Endothelial cell of umbilical vein (primary cell): ENCODE results near the gene AQP1. TPM values are rescaled to one million over a fixed set of nuclear protein-coding genes. Genes with fewer than 3 reads are reported as not detected.

Source experiments
- BruUV-seq: library from RNA; stranded (reverse); fragments of 400-500 nt; replicated peaks from 2 replicates; lab custom pipeline; 2021; lab: Mats Ljungman, UMichigan
- CTCF ChIA-PET: fragments of 300-600, 350-600 bp; sonication (Branson Sonifier 250); formaldehyde crosslinking; loops from one replicate; lab custom pipeline; 2021; ENCODE audit warnings: antibody characterized with exemption, inconsistent platforms; lab: Charles Lee
- POLR2A ChIA-PET: fragments of 300-600, 350-600 bp; sonication (Branson Sonifier 250); formaldehyde crosslinking; loops from one replicate; lab custom pipeline; 2021; ENCODE audit warnings: antibody characterized with exemption, inconsistent platforms; lab: Charles Lee
- DNase-seq: peaks from one replicate; pipeline ENCODE4 v3.0.0-alpha.2; 2011; ENCODE audit warnings: low read depth, low spot score
- FAIRE-seq: peaks from 2 replicates; lab custom pipeline; 2011; peaks lifted over from hg19 to GRCh38; lab: Jason Lieb, UNC
- H2AFZ ChIP-seq: 2 replicates; pipeline ENCODE4 v1.6.0; 2012; ENCODE audit warnings: low read depth, low read length, control low read depth, inconsistent platforms
- H3K27ac ChIP-seq: 2 replicates; pipeline ENCODE4 v1.5.1; 2011; ENCODE audit warnings: low read depth, mild to moderate bottlenecking, control low read depth, low read length, moderate library complexity; ENCODE audit not compliant: insufficient read depth
- H3K27me3 ChIP-seq, 2 experiments: 2 replicates each; pipeline versions ENCODE4 v1.6.0 to v1.6.1; 2011; ENCODE audit warnings: low read length in 2 of 2, mixed read lengths in 1 of 2; ENCODE audit not compliant: control insufficient read depth in 2 of 2, insufficient read depth in 2 of 2
- H3K36me3 ChIP-seq, 2 experiments: 2 replicates in 1 of 2; 3 replicates in 1 of 2; pipeline ENCODE4 v1.5.1; 2011; ENCODE audit warnings: low read length in 2 of 2, mild to moderate bottlenecking in 1 of 2, moderate library complexity in 1 of 2; ENCODE audit not compliant: control insufficient read depth in 2 of 2, insufficient read depth in 2 of 2; ENCODE audit errors: extremely low read depth in 1 of 2
- H3K4me1 ChIP-seq: 3 replicates; pipeline ENCODE4 v1.5.1; 2011; ENCODE audit warnings: mild to moderate bottlenecking, low read length; ENCODE audit not compliant: control insufficient read depth, insufficient read depth; ENCODE audit errors: extremely low read depth
- H3K4me2 ChIP-seq: 2 replicates; pipeline ENCODE4 v1.6.1; 2011; ENCODE audit warnings: low read length, control low read depth, mixed read lengths; ENCODE audit not compliant: insufficient read depth
- H3K4me3 ChIP-seq, 3 experiments: fragments of 200-600 bp in 1 of 3; sonication (generic), shearing (Covaris generic) in 1 of 3; replicated peaks in 1 of 3; 2 replicates each; pipeline ENCODE4 v1.5.1; 2011 to 2016; ENCODE audit warnings: control low read depth in 3 of 3, low read length in 3 of 3, mild to moderate bottlenecking in 2 of 3, inconsistent platforms in 1 of 3, low read depth in 1 of 3, moderate library complexity in 1 of 3; ENCODE audit not compliant: insufficient read depth in 1 of 3
- H3K79me2 ChIP-seq: 2 replicates; pipeline ENCODE4 v1.6.0; 2012; ENCODE audit warnings: low read length, inconsistent platforms; ENCODE audit not compliant: control insufficient read depth, insufficient read depth
- H3K9ac ChIP-seq: replicated peaks from 2 replicates; pipeline ENCODE3; 2011; ENCODE audit warnings: low read length, control low read depth; ENCODE audit not compliant: insufficient read depth; ENCODE audit errors: extremely low read depth
- H3K9me1 ChIP-seq: replicated peaks from 3 replicates; pipeline ENCODE4 v1.6.0; 2011; ENCODE audit warnings: mild to moderate bottlenecking, low read length; ENCODE audit not compliant: control insufficient read depth, insufficient read depth; ENCODE audit errors: extremely low read depth
- H3K9me3 ChIP-seq: replicated peaks from 2 replicates; pipeline ENCODE4 v1.5.1; 2012; ENCODE audit warnings: low read length, inconsistent platforms; ENCODE audit not compliant: control insufficient read depth, insufficient read depth
- H4K20me1 ChIP-seq: replicated peaks from 2 replicates; pipeline ENCODE3; 2011; ENCODE audit warnings: mild to moderate bottlenecking, low read length; ENCODE audit not compliant: control insufficient read depth, insufficient read depth; ENCODE audit errors: extremely low read depth
- CTCF ChIP-seq, 2 donors: IDR thresholded peaks; 1 replicate in 1 of 2; 2 replicates in 1 of 2; pipeline ENCODE4 v1.5.1; 2011; ENCODE audit warnings: low read length in 2 of 2, mild to moderate bottlenecking in 2 of 2, moderate library complexity in 2 of 2, control low read depth in 1 of 2, inconsistent platforms in 1 of 2, low read depth in 1 of 2; ENCODE audit not compliant: insufficient read depth in 1 of 2; ENCODE audit errors: extremely low read depth in 1 of 2
- FOS ChIP-seq: IDR thresholded peaks from 2 replicates; pipeline ENCODE4 v1.6.1; 2011; ENCODE audit warnings: mild to moderate bottlenecking, low read length, moderate library complexity, borderline replicate concordance; ENCODE audit not compliant: insufficient read depth
- GATA2 ChIP-seq: IDR thresholded peaks from 2 replicates; pipeline ENCODE4 v1.7.0; 2011; ENCODE audit warnings: low read depth, mild to moderate bottlenecking, moderate library complexity, mixed read lengths, low read length; ENCODE audit not compliant: insufficient read length, insufficient read depth
- MYC ChIP-seq: IDR thresholded peaks from one replicate; pipeline ENCODE4 v1.6.1; 2011; ENCODE audit warnings: mild to moderate bottlenecking, low read depth, low read length
- POLR2AphosphoS5 ChIP-seq: IDR thresholded peaks from 2 replicates; pipeline ENCODE4 v1.6.1; 2012; ENCODE audit warnings: low read depth, mild to moderate bottlenecking, control low read depth, low read length, moderate library complexity; ENCODE audit not compliant: insufficient read depth
- dilution Hi-C: fragments of 300-500 bp; cut with MboI; formaldehyde crosslinking; loops from one replicate; pipeline ENCODE4 v1.15.0; 2019; ENCODE audit warnings: low sequenced_read_pairs; ENCODE audit not compliant: extremely low pct_ligation_motif_present
- intact Hi-C: fragments of 100-400 bp; cut with micrococcal nuclease; formaldehyde crosslinking; loops from one replicate; pipeline ENCODE4 v1.10.0; 2022
- polyA plus RNA-seq, 4 experiments: library from polyadenylated mRNA; depleted of rRNA in 3 of 4; stranded (reverse) in 3 of 4; unstranded in 1 of 4; fragments of >200 nt; gene quantifications; 2 replicates each; pipeline versions ENCODE4 v1.2.1 to v1.2.3, GENCODE V29; 2011 to 2012; ENCODE audit warnings: missing spikeins in 1 of 4
- total RNA-seq: library from RNA; stranded (reverse); gene quantifications from 2 replicates; pipeline ENCODE4 v1.2.3, GENCODE V29; 2021

The AQP1 gene
- total and polyA plus RNA-seq, 2 donors (not counting 3 experiments of a cell fraction or from before 2014, with no cell fraction given): 11.7 to 15.9 TPM

- peak overlapping the region; percentile 49 for H3K27ac ChIP-seq
- peak; percentile 99 for FAIRE-seq
- ChIA-PET POLR2A (no interaction called here), CTCF (interaction anchor here (0.8 to 2.7 kb wide), 3 partner anchors 45 to 94 kb away, joined by 3 to 10 read pairs (median 3); no protein-coding TSS in a partner anchor)
- H3K9me1 ChIP-seq: no peaks in the 10 kb centered on the region
- peaks cover 24 to 28% of the 10 kb centered on the region in 2 experiments for H3K27me3 ChIP-seq
- no TSS peak for BruUV-seq
- H3K79me2 ChIP-seq: no peaks in the 10 kb centered on the region
- TF ChIP-seq CTCF (IDR thresholded peaks at IDR 0.05; ENCODE audit: extremely low read depth in 1 of 2, insufficient read depth in 1 of 2, low read depth in 1 of 2, low read length in 2 of 2) (no peak), POLR2AphosphoS5 (peak; percentile 41), GATA2 (peak; percentile 38)
- intact Hi-C loops: loop anchor here (1.0 to 2.0 kb wide), 5 partner anchors 23 to 93 kb away; no protein-coding TSS in a partner anchor
- dilution Hi-C loops: no loop called here
- peak overlapping the region; percentile 20 for H3K4me2 ChIP-seq
- DNase-seq: peak; percentile 98
- H4K20me1 ChIP-seq: no peaks in the 10 kb centered on the region
- H2AFZ ChIP-seq: no peak overlapping the region
- no peak overlapping the region for H3K4me3 ChIP-seq
- no peaks in the 10 kb centered on the region for H3K9me3 ChIP-seq
- H3K4me1 ChIP-seq: peaks cover 20% of the 10 kb centered on the region
- no peaks in the 10 kb centered on the region for H3K36me3 ChIP-seq
- H3K9ac ChIP-seq: peak overlapping the region; percentile 27
Observed at GRCh38 chr7:30893357-30893756, 18.3 kb upstream of the AQP1 start.

GRCh38 chr7:30894009-30894408 lies 17.6 kb upstream of the AQP1 start:
- ChIA-PET CTCF (interaction anchor here (0.7 to 2.7 kb wide), 4 partner anchors 45 to 94 kb away, joined by 3 to 10 read pairs (median 3); no protein-coding TSS in a partner anchor), POLR2A (no interaction called here)
- peak overlapping the region in 1 of 3 experiments; percentile 2 for H3K4me3 ChIP-seq
- H3K27me3 ChIP-seq: peaks cover 24% of the 10 kb centered on the region in 2 experiments
- H3K9me1 ChIP-seq: no peaks in the 10 kb centered on the region
- no peaks in the 10 kb centered on the region for H3K79me2 ChIP-seq
- intact Hi-C loops (no loop called here), dilution Hi-C loops (no loop called here)
- H4K20me1 ChIP-seq: no peaks in the 10 kb centered on the region
- TF ChIP-seq CTCF (IDR thresholded peaks at IDR 0.05; ENCODE audit: extremely low read depth in 1 of 2, insufficient read depth in 1 of 2, low read depth in 1 of 2, low read length in 2 of 2) (no peak), MYC (no peak), FOS (no peak)
- no peaks in the 10 kb centered on the region for H3K36me3 ChIP-seq
- peaks cover 23% of the 10 kb centered on the region for H3K4me1 ChIP-seq
- no peak overlapping the region for H2AFZ ChIP-seq
- BruUV-seq: no TSS peak
- peak overlapping the region; percentile 27 for H3K9ac ChIP-seq
- H3K9me3 ChIP-seq: no peaks in the 10 kb centered on the region
- no peak overlapping the region for H3K4me2 ChIP-seq
- no peak for FAIRE-seq
- no peak for DNase-seq
- H3K27ac ChIP-seq: peak overlapping the region; percentile 49
